Gastroesophageal sphincter (tissue), 3 donors: ENCODE results near the gene ADAM12.

Experiments
- POLR2AphosphoS5 ChIP-seq: sonication (generic); formaldehyde crosslinking; IDR thresholded peaks from one replicate; pipeline ENCODE4 v1.6.1; 2017; ENCODE audit warnings: antibody characterized with exemption
- TF ChIP-seq, protein P1 (sequence below), 4 experiments: fragments of 200-600 bp in 2 of 4; fragments of 450-650 bp in 2 of 4; sonication (generic) in 1 of 4; IDR thresholded peaks; one replicate each; pipeline ENCODE4 v1.5.1; 2017 to 2019; ENCODE audit warnings: antibody characterized with exemption in 4 of 4, mild to moderate bottlenecking in 2 of 4, moderate library complexity in 2 of 4

DNA sequence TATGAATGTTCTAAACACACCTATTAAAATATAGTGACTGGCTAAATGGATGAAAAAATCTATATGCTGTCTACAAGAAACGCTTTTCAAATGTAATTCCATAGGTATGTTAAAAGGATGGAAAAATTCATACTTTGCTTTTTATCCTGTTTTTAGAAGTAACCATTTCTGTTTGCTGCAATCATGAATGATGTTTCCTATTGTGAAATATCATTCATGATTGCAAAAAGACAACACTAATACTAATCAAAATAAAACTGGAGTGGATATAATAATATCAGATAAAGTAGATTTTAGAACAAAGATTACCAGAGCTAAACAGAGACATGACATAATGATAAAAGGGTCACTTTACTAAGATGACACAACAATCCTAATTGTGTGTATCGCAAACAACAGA lies 353.7 kb downstream of the ADAM12 start:
- TF ChIP-seq, protein P1, sequence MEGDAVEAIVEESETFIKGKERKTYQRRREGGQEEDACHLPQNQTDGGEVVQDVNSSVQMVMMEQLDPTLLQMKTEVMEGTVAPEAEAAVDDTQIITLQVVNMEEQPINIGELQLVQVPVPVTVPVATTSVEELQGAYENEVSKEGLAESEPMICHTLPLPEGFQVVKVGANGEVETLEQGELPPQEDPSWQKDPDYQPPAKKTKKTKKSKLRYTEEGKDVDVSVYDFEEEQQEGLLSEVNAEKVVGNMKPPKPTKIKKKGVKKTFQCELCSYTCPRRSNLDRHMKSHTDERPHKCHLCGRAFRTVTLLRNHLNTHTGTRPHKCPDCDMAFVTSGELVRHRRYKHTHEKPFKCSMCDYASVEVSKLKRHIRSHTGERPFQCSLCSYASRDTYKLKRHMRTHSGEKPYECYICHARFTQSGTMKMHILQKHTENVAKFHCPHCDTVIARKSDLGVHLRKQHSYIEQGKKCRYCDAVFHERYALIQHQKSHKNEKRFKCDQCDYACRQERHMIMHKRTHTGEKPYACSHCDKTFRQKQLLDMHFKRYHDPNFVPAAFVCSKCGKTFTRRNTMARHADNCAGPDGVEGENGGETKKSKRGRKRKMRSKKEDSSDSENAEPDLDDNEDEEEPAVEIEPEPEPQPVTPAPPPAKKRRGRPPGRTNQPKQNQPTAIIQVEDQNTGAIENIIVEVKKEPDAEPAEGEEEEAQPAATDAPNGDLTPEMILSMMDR (IDR thresholded peaks at IDR 0.05), result no peak
- TF ChIP-seq POLR2AphosphoS5, result no peak
